Gastrocnemius medialis (tissue), 4 donors: Measurements from ENCODE around the gene WDFY4.

ENCODE experiments used
- CTCF ChIP-seq, 5 experiments: fragments of 450-650 bp in 3 of 5; fragments of 200-600 bp in 2 of 5; sonication (generic) in 2 of 5; IDR thresholded peaks in 4 of 5; conservative IDR thresholded peaks in 1 of 5; 1 replicate in 4 of 5; 2 replicates in 1 of 5; pipeline ENCODE4 v1.5.1; 2016 to 2019; ENCODE audit warnings: antibody characterized with exemption in 5 of 5, mild to moderate bottlenecking in 3 of 5, moderate library complexity in 3 of 5
- POLR2A ChIP-seq, 2 donors: fragments of 450-650 bp; IDR thresholded peaks; one replicate each; pipeline ENCODE4 v1.6.1; 2017; ENCODE audit warnings: antibody characterized with exemption in 2 of 2, mild to moderate bottlenecking in 2 of 2, moderate library complexity in 2 of 2

DNA sequence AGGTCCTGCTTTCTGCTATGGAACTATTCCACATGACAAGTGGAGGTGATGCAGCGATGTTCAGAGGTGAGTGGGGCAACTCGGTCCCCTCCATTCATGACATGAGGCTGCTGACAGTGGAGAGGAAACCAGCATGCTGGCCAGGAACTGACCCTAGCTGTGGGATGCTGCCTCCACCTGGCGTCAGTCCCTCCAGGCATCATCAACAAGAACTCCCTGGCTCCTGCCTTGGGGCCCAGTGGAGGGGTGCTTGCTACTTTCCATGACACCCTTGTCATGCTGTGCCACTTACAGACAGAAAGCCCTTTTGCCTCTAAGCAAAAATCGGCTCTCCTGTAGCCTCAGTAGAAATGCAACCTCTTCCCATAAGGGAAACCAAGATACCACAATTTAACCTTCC, 136.4 kb downstream of the WDFY4 start:
- TF ChIP-seq POLR2A (IDR thresholded peaks at IDR 0.05) (no peak), CTCF (IDR thresholded peaks at IDR 0.05 in 4 of 5, conservative IDR thresholded peaks at IDR 0.05 in 1 of 5) (no peak)
